Fibroblast of pulmonary artery (primary cell): ENCODE measurements around the gene PIEZO1.

Experiments
- DNase-seq: peaks from one replicate; pipeline ENCODE4 v3.0.0-alpha.2; 2010; ENCODE audit warnings: low read depth
- H3K4me3 ChIP-seq: replicated peaks from 2 replicates; pipeline ENCODE4 v1.5.1; 2011; ENCODE audit warnings: low read depth, mild to moderate bottlenecking, control low read depth, low read length, moderate library complexity
- CTCF ChIP-seq: IDR thresholded peaks from 2 replicates; pipeline ENCODE4 v1.5.1; 2011; ENCODE audit warnings: mild to moderate bottlenecking, control low read depth, low read length, inconsistent platforms; ENCODE audit errors: missing control alignments

PIEZO1 gene

GRCh38 chr16:88810166-88810911 lies 25.3 kb upstream of the PIEZO1 start:
- no peak for DNase-seq
- peak overlapping the region; percentile 70 for H3K4me3 ChIP-seq
- no peak for TF ChIP-seq CTCF

- no peak overlapping the region for H3K4me3 ChIP-seq
- DNase-seq, result no peak
- TF ChIP-seq CTCF, result no peak
Measured at GRCh38 chr16:88809676-88810165, 24.7 kb upstream of the PIEZO1 start.

GRCh38 chr16:88809068-88809675 lies 24.2 kb upstream of the PIEZO1 start:
- TF ChIP-seq CTCF, result no peak
- H3K4me3 ChIP-seq, result no peak overlapping the region
- no peak for DNase-seq

GRCh38 chr16:88807626-88808453 lies 22.8 kb upstream of the PIEZO1 start:
- no peak for TF ChIP-seq CTCF
- DNase-seq, result no peak
- no peak overlapping the region for H3K4me3 ChIP-seq

GRCh38 chr16:88807142-88807625 lies 22.2 kb upstream of the PIEZO1 start:
- DNase-seq, result no peak
- no peak overlapping the region for H3K4me3 ChIP-seq
- TF ChIP-seq CTCF, result no peak

- no peak for DNase-seq
- H3K4me3 ChIP-seq, result no peak overlapping the region
- TF ChIP-seq CTCF, result no peak
Measured at GRCh38 chr16:88806491-88807111, 21.6 kb upstream of the PIEZO1 start.
